B cell (primary cell): Measurements from ENCODE around the gene MSH5. TPM values are rescaled to one million over a fixed set of nuclear protein-coding genes. Genes with fewer than 3 reads are reported as not detected.

Experiments
- ATAC-seq: fragments of 200-7000 bp; cut with Tn5 transposase; one replicate; pipeline ENCODE4 v1.10.0; 2021; ENCODE audit warnings: low read depth, mild to moderate bottlenecking, moderate number of reproducible peaks, moderate library complexity
- CTCF ChIA-PET: fragments of 350-600 bp; sonication (Branson Sonifier 250); formaldehyde crosslinking; loops from one replicate; lab custom pipeline; 2021; ENCODE audit warnings: antibody characterized with exemption, inconsistent platforms; lab: Charles Lee
- POLR2A ChIA-PET: fragments of 350-600 bp; sonication (Branson Sonifier 250); formaldehyde crosslinking; loops from one replicate; lab custom pipeline; 2021; ENCODE audit warnings: antibody characterized with exemption; lab: Charles Lee
- DNase-seq: peaks from one replicate; pipeline ENCODE4 v3.0.0; 2013
- H2AFZ ChIP-seq: 2 replicates; pipeline ENCODE4 v1.6.1; 2012; ENCODE audit warnings: mild to moderate bottlenecking, low read depth, low read length; ENCODE audit not compliant: insufficient read depth, poor library complexity, severe bottlenecking
- H3K27ac ChIP-seq, 2 donors: 1 replicate in 1 of 2; 2 replicates in 1 of 2; pipeline ENCODE4 v1.5.1; 2012 to 2013; ENCODE audit warnings: low read length in 2 of 2, mild to moderate bottlenecking in 2 of 2, moderate library complexity in 1 of 2
- H3K27me3 ChIP-seq, 4 experiments: fragments of 200-600 bp in 1 of 4; sonication (generic) in 1 of 4; replicated peaks in 1 of 4; 1 replicate in 2 of 4; 2 replicates in 2 of 4; pipeline versions ENCODE4 v1.6.1 to v1.7.0; 2013 to 2016; ENCODE audit warnings: low read length in 3 of 4, mild to moderate bottlenecking in 2 of 4, mixed read lengths in 1 of 4, moderate library complexity in 1 of 4; ENCODE audit not compliant: insufficient read depth in 4 of 4, control insufficient read depth in 3 of 4; ENCODE audit errors: control extremely low read depth in 1 of 4
- H3K36me3 ChIP-seq, 2 experiments: replicated peaks in 1 of 2; 1 replicate in 1 of 2; 2 replicates in 1 of 2; pipeline versions ENCODE4 v1.6.1 to v1.7.1; 2013; ENCODE audit warnings: low read length in 1 of 2; ENCODE audit not compliant: insufficient read depth in 2 of 2, control insufficient read depth in 1 of 2; ENCODE audit errors: control extremely low read depth in 1 of 2, extremely low read depth in 1 of 2
- H3K4me1 ChIP-seq, 2 donors: fragments of 200-600 bp in 1 of 2; sonication (generic) in 1 of 2; 1 replicate in 1 of 2; 2 replicates in 1 of 2; pipeline versions ENCODE4 v1.5.1 to v1.6.1; 2013 to 2017; ENCODE audit warnings: low read length in 2 of 2; ENCODE audit not compliant: control insufficient read depth in 2 of 2, insufficient read depth in 2 of 2
- H3K4me2 ChIP-seq: replicated peaks from 2 replicates; pipeline ENCODE3; 2012; ENCODE audit warnings: mild to moderate bottlenecking, low read depth, low read length; ENCODE audit not compliant: poor library complexity, severe bottlenecking
- H3K4me3 ChIP-seq, 5 experiments: fragments of 200-600 bp in 1 of 5; sonication (generic) in 1 of 5; 1 replicate in 3 of 5; 2 replicates in 2 of 5; pipeline versions ENCODE4 v1.5.1 to v1.7.0; 2011 to 2016; ENCODE audit warnings: low read length in 4 of 5, mild to moderate bottlenecking in 4 of 5, low read depth in 2 of 5, control low read depth in 1 of 5, moderate library complexity in 1 of 5; ENCODE audit not compliant: insufficient read depth in 1 of 5; ENCODE audit errors: control extremely low read depth in 1 of 5, extremely low read depth in 1 of 5
- H3K79me2 ChIP-seq: fragments of 200-600 bp; sonication (generic); one replicate; pipeline ENCODE4 v1.6.0; 2016; ENCODE audit warnings: low read length; ENCODE audit not compliant: control insufficient read depth, insufficient read depth
- H3K9ac ChIP-seq: fragments of 200-600 bp; sonication (generic); 2 replicates; pipeline ENCODE4 v1.6.1; 2017; ENCODE audit warnings: mild to moderate bottlenecking, low read length, moderate library complexity
- H3K9me3 ChIP-seq, 3 donors: one replicate each; pipeline versions ENCODE4 v1.6.1 to v1.7.1; 2013; ENCODE audit warnings: low read length in 2 of 3; ENCODE audit not compliant: control insufficient read depth in 2 of 3, insufficient read depth in 1 of 3; ENCODE audit errors: control extremely low read depth in 1 of 3
- H4K20me1 ChIP-seq: 2 replicates; pipeline ENCODE4 v1.6.0; 2012; ENCODE audit warnings: mild to moderate bottlenecking, low read length; ENCODE audit not compliant: insufficient read depth, control insufficient read depth, poor library complexity, severe bottlenecking
- H3K27ac Mint-ChIP-seq: one replicate; pipeline ENCODE4 v1.8.0; 2021; ENCODE audit warnings: mixed read lengths
- H3K27me3 Mint-ChIP-seq: one replicate; pipeline ENCODE4 v1.8.0; 2021; ENCODE audit warnings: mixed read lengths
- H3K4me1 Mint-ChIP-seq: one replicate; pipeline ENCODE4 v1.8.0; 2021; ENCODE audit warnings: mixed read lengths
- H3K4me3 Mint-ChIP-seq: one replicate; pipeline ENCODE4 v1.8.0; 2021; ENCODE audit warnings: mixed read lengths
- H3K9me3 Mint-ChIP-seq: one replicate; pipeline ENCODE4 v1.8.0; 2022; ENCODE audit warnings: mixed read lengths; ENCODE audit not compliant: insufficient read depth
- EZH2 ChIP-seq: IDR thresholded peaks from 2 replicates; pipeline ENCODE4 v1.6.1; 2012; ENCODE audit warnings: borderline replicate concordance, low read depth, mild to moderate bottlenecking, moderate library complexity, low read length; ENCODE audit not compliant: insufficient read depth, poor library complexity, severe bottlenecking
- WGBS: methylation state at CpG from one replicate; pipeline ENCODE4 v1.1.5; 2013; ENCODE audit warnings: missing lambda C conversion rate; ENCODE audit not compliant: insufficient coverage; 5-methylcytosine and 5-hydroxymethylcytosine counted together
- intact Hi-C: fragments of 100-400 bp; cut with micrococcal nuclease; formaldehyde crosslinking; loops from one replicate; pipeline ENCODE4 v1.10.0; 2022
- polyA plus RNA-seq: library from polyadenylated mRNA; depleted of rRNA; stranded (reverse); fragments of >200 nt; gene quantifications from 2 replicates; pipeline ENCODE4 v1.2.3, GENCODE V29; 2012
- total RNA-seq, 2 donors: library from RNA; stranded (reverse); fragments of 120-200 nt in 1 of 2; gene quantifications; 1 replicate in 1 of 2; 2 replicates in 1 of 2; pipeline versions ENCODE4 v1.2.3 to v1.2.4, GENCODE V29; 2013 to 2022
- TF ChIP-seq, protein P1 (sequence below): fragments of 200-600 bp; IDR thresholded peaks from one replicate; pipeline ENCODE4 v1.8.0; 2022; ENCODE audit warnings: antibody characterized with exemption, mild to moderate bottlenecking

MSH5 gene
- total and polyA plus RNA-seq, 2 donors (not counting 1 experiment from before 2014, with no cell fraction given) = 49.9 to 51.6 TPM

DNA sequence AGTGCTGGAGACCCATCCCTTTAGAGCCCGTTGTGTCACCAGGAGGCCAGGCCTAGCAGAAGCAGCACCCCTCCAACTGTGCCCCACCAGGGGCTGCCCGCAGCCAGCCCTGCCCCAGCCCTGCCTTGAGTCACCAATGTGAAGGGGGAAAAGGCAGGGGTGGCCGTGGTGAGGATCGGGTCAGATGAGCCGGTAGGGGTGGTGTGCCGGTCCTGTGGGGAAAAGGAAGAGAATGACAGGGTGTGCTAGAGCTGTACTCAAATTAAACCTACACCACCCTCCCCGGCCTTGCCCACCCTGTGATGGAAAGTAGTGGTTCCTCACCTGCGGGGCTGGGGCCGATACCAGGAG is 25.7 kb downstream of the MSH5 start:
- no peaks in the 10 kb centered on the region for H3K79me2 ChIP-seq
- ATAC-seq (no peak), DNase-seq (no peak)
- no peaks in the 10 kb centered on the region for H3K9me3 Mint-ChIP-seq
- H3K4me1 Mint-ChIP-seq = peaks cover 6% of the 10 kb centered on the region
- no peaks in the 10 kb centered on the region for H4K20me1 ChIP-seq
- H3K27ac ChIP-seq = no peak overlapping the region
- no peak overlapping the region for H2AFZ ChIP-seq
- H3K4me3 ChIP-seq = no peak overlapping the region
- no peaks in the 10 kb centered on the region for H3K9me3 ChIP-seq
- H3K27me3 Mint-ChIP-seq = no peaks in the 10 kb centered on the region
- H3K4me3 Mint-ChIP-seq = no peak overlapping the region
- no peak overlapping the region for H3K4me2 ChIP-seq
- no peaks in the 10 kb centered on the region for H3K4me1 ChIP-seq
- H3K27me3 ChIP-seq = no peaks in the 10 kb centered on the region
- WGBS = 93% methylated on average over 3 of the region's 9 CpGs
- no peak for TF ChIP-seq EZH2
- TF ChIP-seq, protein P1, sequence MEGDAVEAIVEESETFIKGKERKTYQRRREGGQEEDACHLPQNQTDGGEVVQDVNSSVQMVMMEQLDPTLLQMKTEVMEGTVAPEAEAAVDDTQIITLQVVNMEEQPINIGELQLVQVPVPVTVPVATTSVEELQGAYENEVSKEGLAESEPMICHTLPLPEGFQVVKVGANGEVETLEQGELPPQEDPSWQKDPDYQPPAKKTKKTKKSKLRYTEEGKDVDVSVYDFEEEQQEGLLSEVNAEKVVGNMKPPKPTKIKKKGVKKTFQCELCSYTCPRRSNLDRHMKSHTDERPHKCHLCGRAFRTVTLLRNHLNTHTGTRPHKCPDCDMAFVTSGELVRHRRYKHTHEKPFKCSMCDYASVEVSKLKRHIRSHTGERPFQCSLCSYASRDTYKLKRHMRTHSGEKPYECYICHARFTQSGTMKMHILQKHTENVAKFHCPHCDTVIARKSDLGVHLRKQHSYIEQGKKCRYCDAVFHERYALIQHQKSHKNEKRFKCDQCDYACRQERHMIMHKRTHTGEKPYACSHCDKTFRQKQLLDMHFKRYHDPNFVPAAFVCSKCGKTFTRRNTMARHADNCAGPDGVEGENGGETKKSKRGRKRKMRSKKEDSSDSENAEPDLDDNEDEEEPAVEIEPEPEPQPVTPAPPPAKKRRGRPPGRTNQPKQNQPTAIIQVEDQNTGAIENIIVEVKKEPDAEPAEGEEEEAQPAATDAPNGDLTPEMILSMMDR = no peak
- peaks cover 0 to 6% of the 10 kb centered on the region in 2 experiments for H3K36me3 ChIP-seq
- intact Hi-C loops = no loop called here
- no peak overlapping the region for H3K27ac Mint-ChIP-seq
- no peak overlapping the region for H3K9ac ChIP-seq
- ChIA-PET POLR2A (no interaction called here), CTCF (no interaction called here)

DNA sequence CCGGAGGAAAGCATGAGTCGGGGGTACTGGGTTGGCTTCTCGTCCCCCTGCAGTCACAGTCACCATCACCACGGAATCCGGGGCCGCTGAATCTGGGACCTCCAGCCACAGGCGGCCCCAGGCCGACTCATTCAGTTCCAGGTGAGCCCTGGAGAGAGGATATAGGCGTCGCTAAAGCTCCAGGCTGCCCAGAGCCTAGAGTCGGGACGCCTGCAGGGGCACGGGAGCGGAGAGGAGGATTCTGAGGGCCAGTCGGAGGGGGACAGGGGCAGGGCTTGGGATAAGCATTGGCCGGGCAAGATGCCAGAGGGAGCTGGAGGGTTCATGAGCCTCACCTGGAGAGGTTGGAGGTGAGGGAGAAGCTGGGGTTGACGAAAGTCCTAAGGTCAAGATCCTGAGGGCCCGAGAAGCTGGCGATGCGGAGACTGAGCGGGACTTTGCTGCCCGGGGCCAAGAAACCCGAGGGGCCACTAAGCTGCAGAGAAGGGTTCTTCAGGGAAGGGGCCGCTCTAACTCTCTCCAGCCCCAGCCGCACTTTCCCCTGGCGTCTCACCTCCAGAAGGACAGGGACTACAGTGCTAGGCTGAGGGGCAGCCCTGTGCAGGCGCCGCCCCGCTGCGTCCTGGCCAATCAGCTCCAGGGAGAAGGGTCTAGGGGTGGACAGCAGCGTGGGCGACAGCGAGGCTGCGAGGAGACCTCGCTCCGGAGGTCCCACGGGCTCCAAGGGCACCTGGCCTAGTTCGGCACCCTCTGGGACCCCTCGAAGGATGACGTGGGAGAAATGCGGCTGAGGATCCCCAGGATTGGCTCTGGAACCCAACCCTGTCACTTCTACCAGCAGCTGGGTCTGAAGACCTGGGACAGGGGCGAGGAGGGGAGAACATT is 26.3 kb downstream of the MSH5 start:
- no peaks in the 10 kb centered on the region for H3K79me2 ChIP-seq
- DNase-seq (no peak), ATAC-seq (no peak)
- 91% methylated on average over 39 of the region's 42 CpGs for WGBS
- H3K4me1 ChIP-seq = no peaks in the 10 kb centered on the region
- H3K36me3 ChIP-seq = peaks cover 0 to 5% of the 10 kb centered on the region in 2 experiments
- ChIA-PET POLR2A (interaction anchor here (0.5 kb wide), 1 partner anchor 1556 kb away, joined by 4 read pairs; no protein-coding TSS in a partner anchor), CTCF (no interaction called here)
- H2AFZ ChIP-seq = no peak overlapping the region
- TF ChIP-seq EZH2 = no peak
- TF ChIP-seq, protein P1 = no peak
- Mint-ChIP-seq H3K4me1 (peaks cover 6% of the 10 kb centered on the region), H3K27me3 (no peaks in the 10 kb centered on the region), H3K4me3 (no peak overlapping the region), H3K9me3 (no peaks in the 10 kb centered on the region), H3K27ac (no peak overlapping the region)
- H3K4me2 ChIP-seq = no peak overlapping the region
- H3K4me3 ChIP-seq = no peak overlapping the region
- H3K9ac ChIP-seq = no peak overlapping the region
- intact Hi-C loops = no loop called here
- H4K20me1 ChIP-seq = no peaks in the 10 kb centered on the region
- no peak overlapping the region for H3K27ac ChIP-seq
- H3K9me3 ChIP-seq = no peaks in the 10 kb centered on the region
- H3K27me3 ChIP-seq = no peaks in the 10 kb centered on the region
